Spleen (tissue), 7 donors: ENCODE data around the gene CDX1.

Experiments
- CTCF ChIP-seq, 11 experiments: fragments of 200-600 bp in 7 of 11; fragments of 450-650 bp in 4 of 11; sonication (generic) in 4 of 11; IDR thresholded peaks in 8 of 11; conservative IDR thresholded peaks in 3 of 11; 1 replicate in 7 of 11; 2 replicates in 4 of 11; pipeline versions ENCODE4 v1.4.0 to v1.8.0; 2016 to 2021; ENCODE audit warnings: antibody characterized with exemption in 11 of 11, inconsistent platforms in 4 of 11, mild to moderate bottlenecking in 1 of 11
- POLR2A ChIP-seq, 3 donors: fragments of 450-650 bp; IDR thresholded peaks; one replicate each; pipeline ENCODE4 v1.5.1; 2017; ENCODE audit warnings: antibody characterized with exemption in 3 of 3, mild to moderate bottlenecking in 1 of 3
- POLR2AphosphoS5 ChIP-seq, 3 donors: sonication (generic); formaldehyde crosslinking; IDR thresholded peaks; one replicate each; pipeline ENCODE4 v1.5.1; 2017; ENCODE audit warnings: antibody characterized with exemption in 3 of 3
- donor health status: DM: no; HTN: no; CAD: no; lungs with moderate emphysema.
- donor health status: DM: no; HTN: no; CAD: no.
- donor health status: DM: no; HTN: no; CAD: no.

- TF ChIP-seq CTCF (IDR thresholded peaks at IDR 0.05 in 8 of 11, conservative IDR thresholded peaks at IDR 0.05 in 3 of 11) (no peak), POLR2AphosphoS5 (IDR thresholded peaks at IDR 0.05) (no peak), POLR2A (IDR thresholded peaks at IDR 0.05) (no peak)
Observed at GRCh38 chr5:150167512-150167850, 903 bp downstream of the CDX1 start.
